ENCODE results near the gene KRTAP20-4. TPM values are rescaled to one million over a fixed set of nuclear protein-coding genes. Genes with fewer than 3 reads are reported as not detected.

The KRTAP20-4 gene
- total and polyA plus RNA-seq, 2 donors (not counting 1 experiment from before 2014, with no cell fraction given): not detected

DNA sequence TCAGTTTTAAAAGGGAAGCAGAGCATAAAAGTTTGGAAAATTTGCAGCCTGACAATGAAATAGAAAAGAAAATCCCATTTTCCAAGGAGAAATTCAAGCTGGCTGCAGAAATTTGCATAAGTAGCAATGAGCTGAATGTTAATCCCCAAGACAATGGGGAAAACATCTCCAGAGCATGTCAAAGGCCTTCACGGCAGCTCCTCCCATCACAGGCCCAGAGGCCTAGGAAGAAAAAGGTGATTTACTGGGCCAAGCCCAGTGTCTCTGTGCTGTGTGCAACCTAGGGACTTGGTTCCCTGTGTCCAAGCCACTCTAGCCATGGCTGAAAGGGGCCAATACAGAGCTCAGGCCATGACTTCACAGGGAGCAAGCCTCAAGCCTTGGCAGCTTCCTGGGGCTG is 48.3 kb downstream of the KRTAP20-4 start:
- H3K9me3 ChIP-seq (ENCODE audit: control insufficient read depth, insufficient read depth, low read depth, low read length): no peaks in the 10 kb centered on the region
- H3K27ac ChIP-seq (ENCODE audit: insufficient read depth, low read length): no peak overlapping the region
- no peak for DNase-seq (ENCODE audit: low read depth in 2 of 2)
- no peak overlapping the region for H3K4me3 ChIP-seq (replicated peaks in 1 of 4; ENCODE audit: control extremely low read depth in 1 of 4, insufficient read depth in 1 of 4, low read depth in 3 of 4, low read length in 4 of 4)
- H3K9ac ChIP-seq (ENCODE audit: insufficient read depth, low read length): no peak overlapping the region
- H2AFZ ChIP-seq (ENCODE audit: low read length): no peak overlapping the region
- no peak overlapping the region for H3K4me2 ChIP-seq (ENCODE audit: extremely low read depth, insufficient read depth, low read length)
- TF ChIP-seq, protein P1, sequence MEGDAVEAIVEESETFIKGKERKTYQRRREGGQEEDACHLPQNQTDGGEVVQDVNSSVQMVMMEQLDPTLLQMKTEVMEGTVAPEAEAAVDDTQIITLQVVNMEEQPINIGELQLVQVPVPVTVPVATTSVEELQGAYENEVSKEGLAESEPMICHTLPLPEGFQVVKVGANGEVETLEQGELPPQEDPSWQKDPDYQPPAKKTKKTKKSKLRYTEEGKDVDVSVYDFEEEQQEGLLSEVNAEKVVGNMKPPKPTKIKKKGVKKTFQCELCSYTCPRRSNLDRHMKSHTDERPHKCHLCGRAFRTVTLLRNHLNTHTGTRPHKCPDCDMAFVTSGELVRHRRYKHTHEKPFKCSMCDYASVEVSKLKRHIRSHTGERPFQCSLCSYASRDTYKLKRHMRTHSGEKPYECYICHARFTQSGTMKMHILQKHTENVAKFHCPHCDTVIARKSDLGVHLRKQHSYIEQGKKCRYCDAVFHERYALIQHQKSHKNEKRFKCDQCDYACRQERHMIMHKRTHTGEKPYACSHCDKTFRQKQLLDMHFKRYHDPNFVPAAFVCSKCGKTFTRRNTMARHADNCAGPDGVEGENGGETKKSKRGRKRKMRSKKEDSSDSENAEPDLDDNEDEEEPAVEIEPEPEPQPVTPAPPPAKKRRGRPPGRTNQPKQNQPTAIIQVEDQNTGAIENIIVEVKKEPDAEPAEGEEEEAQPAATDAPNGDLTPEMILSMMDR (conservative IDR thresholded peaks at IDR 0.05 in 1 of 2, IDR thresholded peaks at IDR 0.05 in 1 of 2; ENCODE audit: low read depth in 1 of 2, low read length in 2 of 2): no peak
- no peak for TF ChIP-seq EZH2 (IDR thresholded peaks at IDR 0.05; ENCODE audit: low read length, missing control alignments)
- H3K79me2 ChIP-seq (ENCODE audit: control insufficient read depth, insufficient read depth, low read length): no peaks in the 10 kb centered on the region
- no peaks in the 10 kb centered on the region for H3K36me3 ChIP-seq (ENCODE audit: control insufficient read depth, insufficient read depth, low read length)
- H3K27me3 ChIP-seq (ENCODE audit: control insufficient read depth, insufficient read depth, low read length): no peaks in the 10 kb centered on the region
- H3K4me1 ChIP-seq (ENCODE audit: control insufficient read depth, extremely low read depth, insufficient read depth, low read length): no peaks in the 10 kb centered on the region
- H4K20me1 ChIP-seq (ENCODE audit: control insufficient read depth, extremely low read depth, insufficient read depth, low read length): no peaks in the 10 kb centered on the region

Other genes with a start within 250 kb of the KRTAP20-4 start
- not detected in 2 replicates for gene KRTAP13-2, start 248.4 kb upstream of the KRTAP20-4 start, total RNA-seq
- gene KRTAP13-2, start 248.4 kb upstream of the KRTAP20-4 start, polyA plus RNA-seq: not detected in 2 replicates
- gene KRTAP13-1, start 224.6 kb upstream of the KRTAP20-4 start, total RNA-seq: not detected in 2 replicates
- not detected in 2 replicates for gene KRTAP13-1, start 224.6 kb upstream of the KRTAP20-4 start, polyA plus RNA-seq
- not detected in 2 replicates for gene KRTAP13-3, start 194.7 kb upstream of the KRTAP20-4 start, total RNA-seq
- gene KRTAP13-3, start 194.7 kb upstream of the KRTAP20-4 start, polyA plus RNA-seq: not detected in 2 replicates
- not detected in 2 replicates for gene KRTAP13-4, start 190.4 kb upstream of the KRTAP20-4 start, total RNA-seq
- gene KRTAP13-4, start 190.4 kb upstream of the KRTAP20-4 start, polyA plus RNA-seq: not detected in 2 replicates
- not detected in 2 replicates for gene KRTAP15-1, start 180.4 kb upstream of the KRTAP20-4 start, total RNA-seq
- gene KRTAP15-1, start 180.4 kb upstream of the KRTAP20-4 start, polyA plus RNA-seq: not detected in 2 replicates
- gene KRTAP19-1, start 140.3 kb upstream of the KRTAP20-4 start, total RNA-seq: not detected in 2 replicates
- gene KRTAP19-1, start 140.3 kb upstream of the KRTAP20-4 start, polyA plus RNA-seq: not detected in 2 replicates
- gene KRTAP19-2, start 133.2 kb upstream of the KRTAP20-4 start, total RNA-seq: not detected in 2 replicates
- not detected in 2 replicates for gene KRTAP19-2, start 133.2 kb upstream of the KRTAP20-4 start, polyA plus RNA-seq
- gene KRTAP19-3, start 128.6 kb upstream of the KRTAP20-4 start, total RNA-seq: not detected in 2 replicates
- gene KRTAP19-3, start 128.6 kb upstream of the KRTAP20-4 start, polyA plus RNA-seq: not detected in 2 replicates
- not detected in 2 replicates for gene KRTAP19-4, start 123.5 kb upstream of the KRTAP20-4 start, total RNA-seq
- gene KRTAP19-4, start 123.5 kb upstream of the KRTAP20-4 start, polyA plus RNA-seq: not detected in 2 replicates
- gene KRTAP19-5, start 118.5 kb upstream of the KRTAP20-4 start, total RNA-seq: not detected in 2 replicates
- gene KRTAP19-5, start 118.5 kb upstream of the KRTAP20-4 start, polyA plus RNA-seq: not detected in 2 replicates
- gene KRTAP19-6, start 78.8 kb upstream of the KRTAP20-4 start, total RNA-seq: not detected in 2 replicates
- not detected in 2 replicates for gene KRTAP19-6, start 78.8 kb upstream of the KRTAP20-4 start, polyA plus RNA-seq
- gene KRTAP19-7, start 59.3 kb upstream of the KRTAP20-4 start, total RNA-seq: not detected in 2 replicates
- not detected in 2 replicates for gene KRTAP19-7, start 59.3 kb upstream of the KRTAP20-4 start, polyA plus RNA-seq
- not detected in 2 replicates for gene KRTAP22-2, start 30.2 kb upstream of the KRTAP20-4 start, total RNA-seq
- gene KRTAP22-2, start 30.2 kb upstream of the KRTAP20-4 start, polyA plus RNA-seq: not detected in 2 replicates
- not detected in 2 replicates for gene KRTAP6-3, start 28.2 kb upstream of the KRTAP20-4 start, total RNA-seq
- gene KRTAP6-3, start 28.2 kb upstream of the KRTAP20-4 start, polyA plus RNA-seq: not detected in 2 replicates
- not detected in 2 replicates for gene KRTAP6-2, start 21.7 kb upstream of the KRTAP20-4 start, total RNA-seq
- not detected in 2 replicates for gene KRTAP6-2, start 21.7 kb upstream of the KRTAP20-4 start, polyA plus RNA-seq
- not detected in 2 replicates for gene KRTAP22-1, start 19.5 kb upstream of the KRTAP20-4 start, total RNA-seq
- not detected in 2 replicates for gene KRTAP22-1, start 19.5 kb upstream of the KRTAP20-4 start, polyA plus RNA-seq
- gene KRTAP6-1, start 6.7 kb upstream of the KRTAP20-4 start, total RNA-seq: not detected in 2 replicates
- gene KRTAP6-1, start 6.7 kb upstream of the KRTAP20-4 start, polyA plus RNA-seq: not detected in 2 replicates
- gene KRTAP20-1, start 4.2 kb upstream of the KRTAP20-4 start, total RNA-seq: not detected in 2 replicates
- not detected in 2 replicates for gene KRTAP20-1, start 4.2 kb upstream of the KRTAP20-4 start, polyA plus RNA-seq
- not detected in 2 replicates for gene KRTAP20-2, start 14.6 kb downstream of the KRTAP20-4 start, total RNA-seq
- not detected in 2 replicates for gene KRTAP20-2, start 14.6 kb downstream of the KRTAP20-4 start, polyA plus RNA-seq
- gene KRTAP20-3, start 22.2 kb downstream of the KRTAP20-4 start, total RNA-seq: not detected in 2 replicates
- gene KRTAP20-3, start 22.2 kb downstream of the KRTAP20-4 start, polyA plus RNA-seq: not detected in 2 replicates
- gene KRTAP21-3, start 98.2 kb downstream of the KRTAP20-4 start, total RNA-seq: not detected in 2 replicates
- not detected in 2 replicates for gene KRTAP21-3, start 98.2 kb downstream of the KRTAP20-4 start, polyA plus RNA-seq
- gene KRTAP21-2, start 126.6 kb downstream of the KRTAP20-4 start, total RNA-seq: not detected in 2 replicates
- gene KRTAP21-2, start 126.6 kb downstream of the KRTAP20-4 start, polyA plus RNA-seq: not detected in 2 replicates
- gene KRTAP21-1, start 134.8 kb downstream of the KRTAP20-4 start, total RNA-seq: not detected in 2 replicates
- not detected in 2 replicates for gene KRTAP21-1, start 134.8 kb downstream of the KRTAP20-4 start, polyA plus RNA-seq
- not detected in 2 replicates for gene KRTAP8-1, start 192.6 kb downstream of the KRTAP20-4 start, total RNA-seq
- gene KRTAP8-1, start 192.6 kb downstream of the KRTAP20-4 start, polyA plus RNA-seq: not detected in 2 replicates
- not detected in 2 replicates for gene KRTAP7-1, start 209.1 kb downstream of the KRTAP20-4 start, total RNA-seq
- not detected in 2 replicates for gene KRTAP7-1, start 209.1 kb downstream of the KRTAP20-4 start, polyA plus RNA-seq

All from fibroblast of lung (primary cell).